ENCODE data around the gene GABRR3. TPM values are rescaled to one million over a fixed set of nuclear protein-coding genes. Genes with fewer than 3 reads are reported as not detected.

GABRR3 gene
- total RNA-seq, 1 donor from 2014 or later: not detected

GRCh38 chr3:97994328-97994945 is 40.7 kb downstream of the GABRR3 start:
- no peak for DNase-seq (ENCODE audit: low spot score)
- intact Hi-C loops (cut with DNase I): no loop called here

DNA sequence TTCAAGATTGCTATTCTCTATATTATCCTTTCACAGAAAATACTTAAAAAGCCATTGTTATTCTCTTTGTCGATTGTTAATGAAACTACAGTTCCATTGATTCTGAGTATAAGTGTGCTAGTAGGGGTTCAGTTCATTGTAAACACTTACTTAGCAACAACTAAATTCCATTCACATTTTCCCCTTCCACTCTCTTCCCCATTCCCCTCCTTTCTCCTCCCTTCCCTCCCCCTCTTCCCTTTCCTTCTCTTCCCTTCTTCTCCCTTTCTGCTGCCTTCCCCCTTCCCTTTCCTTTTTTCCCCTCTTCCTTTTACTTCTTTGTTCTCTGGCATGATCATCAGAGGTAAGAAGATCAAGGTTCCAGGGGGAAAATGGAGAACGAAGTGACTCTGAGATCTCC is 41.6 kb downstream of the GABRR3 start:
- intact Hi-C loops (cut with DNase I): no loop called here
- DNase-seq (ENCODE audit: low spot score): no peak

DNA sequence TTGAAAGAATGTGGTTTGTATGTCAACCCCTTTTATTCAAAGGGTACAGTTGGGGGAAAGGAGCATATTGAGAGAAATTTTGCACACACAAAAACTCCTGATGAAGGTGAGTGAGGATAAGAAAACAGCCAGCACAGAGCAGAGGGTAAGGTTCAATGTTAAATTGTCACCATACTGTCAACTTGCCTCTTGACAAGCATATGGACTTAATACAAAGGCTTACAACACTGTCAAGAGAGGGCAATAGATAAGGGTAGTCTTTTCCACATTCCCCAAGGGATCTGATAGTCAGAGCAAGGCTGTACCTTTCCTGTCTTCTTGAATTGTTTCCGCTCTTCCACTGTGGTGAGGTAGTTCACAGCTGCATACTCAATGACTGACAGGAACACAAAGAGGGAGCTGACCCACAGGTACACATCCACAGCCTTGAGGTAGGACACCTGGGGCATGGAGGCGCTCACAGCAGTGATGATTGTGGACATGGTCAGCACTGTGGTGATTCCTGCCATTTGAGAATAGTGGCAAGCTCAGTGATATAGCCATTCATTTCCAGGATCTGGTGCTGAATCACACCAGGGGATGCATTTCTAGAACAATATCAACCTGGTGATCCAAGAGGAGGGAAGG is 42.5 kb downstream of the GABRR3 start:
- DNase-seq (ENCODE audit: low spot score): no peak
- intact Hi-C loops (cut with DNase I): no loop called here

- DNase-seq (ENCODE audit: low spot score): no peak
- intact Hi-C loops (cut with DNase I): no loop called here
Measured at GRCh38 chr3:97991293-97991682, 43.8 kb downstream of the GABRR3 start.

- DNase-seq (ENCODE audit: low spot score): no peak
Measured at GRCh38 chr3:97990624-97991292, 44.4 kb downstream of the GABRR3 start.

GRCh38 chr3:97988784-97989568 is 46.1 kb downstream of the GABRR3 start:
- intact Hi-C loops (cut with DNase I): no loop called here
- no peak for DNase-seq (ENCODE audit: low spot score)

More at GRCh38 chr3:97990624-97991292, 44.4 kb downstream of the GABRR3 start:
- intact Hi-C loops (cut with DNase I): no loop called here

DNA sequence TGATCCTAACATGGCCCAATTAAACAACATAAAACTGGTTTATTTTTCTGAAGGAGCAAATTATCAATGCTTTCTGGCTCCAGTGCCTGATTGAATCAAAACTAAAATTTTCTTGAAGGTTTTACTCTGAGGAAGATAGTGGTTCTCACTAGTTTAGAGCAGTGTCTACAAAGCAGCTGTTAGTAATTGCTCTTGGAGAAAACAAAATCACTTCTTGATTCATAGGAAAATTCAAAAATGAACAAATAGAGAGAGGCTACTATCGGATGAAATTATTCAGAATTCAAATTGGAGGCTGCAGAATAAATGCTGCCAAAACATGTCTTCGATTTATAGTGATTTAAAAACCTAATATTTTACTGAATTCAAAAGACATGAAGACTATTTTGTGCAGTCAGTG is 47.8 kb downstream of the GABRR3 start:
- intact Hi-C loops (cut with DNase I): no loop called here
- no peak for DNase-seq (ENCODE audit: low spot score)

GRCh38 chr3:97983933-97984491 is 51.1 kb downstream of the GABRR3 start:
- intact Hi-C loops (cut with DNase I): no loop called here
- no peak for DNase-seq (ENCODE audit: low spot score)

GRCh38 chr3:97981886-97982285 is 53.2 kb downstream of the GABRR3 start:
- DNase-seq (ENCODE audit: low spot score): no peak
- intact Hi-C loops (cut with DNase I): no loop called here

GRCh38 chr3:97979610-97980009 is 55.5 kb downstream of the GABRR3 start:
- intact Hi-C loops (cut with DNase I): loop anchor here (5.0 kb wide), 1 partner anchor 187 kb away; no protein-coding TSS in a partner anchor
- no peak for DNase-seq (ENCODE audit: low spot score)

- intact Hi-C loops (cut with DNase I): loop anchor here (5.0 kb wide), 1 partner anchor 183 kb away; no protein-coding TSS in a partner anchor
- no peak for DNase-seq (ENCODE audit: low spot score)
Measured at GRCh38 chr3:97975466-97975865, 59.6 kb downstream of the GABRR3 start.

- intact Hi-C loops (cut with DNase I): loop anchor here (5.0 kb wide), 3 partner anchors 73 to 183 kb away; partner anchors contain the start of gene CRYBG3
- DNase-seq (ENCODE audit: low spot score): no peak
Measured at GRCh38 chr3:97974996-97975395, 60.1 kb downstream of the GABRR3 start.

DNA sequence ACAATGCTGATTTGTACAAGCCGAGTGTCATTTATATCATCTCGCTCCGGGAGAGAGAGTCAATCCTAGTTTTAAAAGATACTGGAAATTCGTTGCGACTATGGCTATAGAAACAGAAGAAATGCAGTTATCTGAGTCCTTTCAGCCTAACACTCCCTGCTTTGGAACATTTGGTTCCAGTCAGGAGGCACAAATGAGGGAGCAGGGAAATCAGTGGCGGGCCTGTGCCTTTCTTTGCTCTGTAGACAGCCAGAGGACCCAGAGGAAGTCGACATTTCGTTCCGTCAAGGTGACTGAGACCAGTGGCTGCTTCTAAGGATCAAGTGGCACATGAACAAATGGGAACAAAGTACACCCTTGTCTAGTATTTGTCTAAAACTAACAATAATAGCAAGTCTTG is 62.1 kb downstream of the GABRR3 start:
- intact Hi-C loops (cut with DNase I): loop anchor here (5.0 kb wide), 2 partner anchors 71 to 151 kb away; partner anchors contain the start of gene CRYBG3
- no peak for DNase-seq (ENCODE audit: low spot score)

- peak; percentile 84 for DNase-seq (ENCODE audit: low spot score)
- intact Hi-C loops (cut with DNase I): loop anchor here (5.0 kb wide), 2 partner anchors 70 to 150 kb away; partner anchors contain the start of gene CRYBG3
Measured at GRCh38 chr3:97971679-97972567, 63.2 kb downstream of the GABRR3 start, which contains the start of gene RIOX2. Gene RIOX2 (minus strand): TSS chr3:97972431. CDS start chr3:97967593, 4,838 bp downstream.

- DNase-seq (ENCODE audit: low spot score): no peak
- intact Hi-C loops (cut with DNase I): loop anchor here (5.0 kb wide), 2 partner anchors 69 to 149 kb away; partner anchors contain the start of gene CRYBG3
Measured at GRCh38 chr3:97970956-97971620, 64.0 kb downstream of the GABRR3 start.

- no peak for DNase-seq (ENCODE audit: low spot score)
- intact Hi-C loops (cut with DNase I): loop anchor here (5.0 kb wide), 2 partner anchors 68 to 148 kb away; partner anchors contain the start of gene CRYBG3
Measured at GRCh38 chr3:97970156-97970555, 65.0 kb downstream of the GABRR3 start.

DNA sequence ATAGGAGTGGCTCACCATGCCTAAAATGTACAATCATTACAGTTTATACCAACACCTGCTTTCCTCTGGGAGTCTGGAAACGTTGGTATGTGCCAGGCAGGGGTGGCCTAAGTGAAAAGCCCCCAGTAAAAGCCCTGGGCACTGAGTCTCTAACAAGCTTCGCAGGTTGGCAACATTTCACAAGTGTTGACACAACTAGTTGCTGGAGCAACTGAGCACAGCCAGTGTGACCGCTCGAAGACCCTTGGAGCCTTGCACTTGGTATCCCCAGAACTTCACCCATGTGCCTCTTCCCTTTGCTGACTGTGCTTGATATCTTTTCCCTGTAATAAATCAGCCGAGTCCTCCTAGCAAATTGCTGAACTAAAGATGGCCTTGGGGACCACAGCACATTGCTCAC is 65.6 kb downstream of the GABRR3 start:
- DNase-seq (ENCODE audit: low spot score): no peak
- intact Hi-C loops (cut with DNase I): loop anchor here (5.0 kb wide), 1 partner anchor 53 kb away; no protein-coding TSS in a partner anchor

- DNase-seq (ENCODE audit: low spot score): no peak
- intact Hi-C loops (cut with DNase I): loop anchor here (5.0 kb wide), 1 partner anchor 54 kb away; no protein-coding TSS in a partner anchor
Measured at GRCh38 chr3:97968376-97968775, 66.7 kb downstream of the GABRR3 start.
